OCI-LY1 (cell line): ENCODE data around the gene AFF1.
A peak's percentile ranks its signal among the peaks of the same experiment; 100 is the strongest.
"Not testable (repeated sequence)": the region's sequence is repeated elsewhere in the genome, so short reads cannot be mapped to it uniquely, and the experiment has no call there.

Experiments used
- H2AFZ ChIP-seq: fragments of 200-600 bp; sonication (generic), shearing (Covaris generic); 2 replicates; pipeline ENCODE4 v1.6.0; 2014; ENCODE audit warnings: antibody characterized with exemption, mild to moderate bottlenecking, low read length
- H3F3A ChIP-seq: fragments of 200-600 bp; sonication (generic), shearing (Covaris generic); 2 replicates; pipeline ENCODE4 v1.6.0; 2014; ENCODE audit warnings: mild to moderate bottlenecking, antibody characterized with exemption, low read length, moderate library complexity; ENCODE audit not compliant: insufficient read depth
- H3K27ac ChIP-seq: fragments of 200-600 bp; sonication (generic); 2 replicates; pipeline ENCODE4 v1.5.1; 2014; ENCODE audit warnings: low read length, mixed run types, mild to moderate bottlenecking, low read depth; ENCODE audit not compliant: poor library complexity, severe bottlenecking
- H3K27me3 ChIP-seq: fragments of 200-600 bp; sonication (generic); 2 replicates; pipeline ENCODE4 v1.6.0; 2014; ENCODE audit warnings: antibody characterized with exemption, mild to moderate bottlenecking, low read length, moderate library complexity; ENCODE audit not compliant: insufficient read depth
- H3K36me3 ChIP-seq: fragments of 200-600 bp; sonication (generic); 2 replicates; pipeline ENCODE4 v1.6.1; 2014; ENCODE audit warnings: mild to moderate bottlenecking, antibody characterized with exemption, low read length, moderate library complexity, mixed read lengths; ENCODE audit not compliant: insufficient read depth
- H3K4me1 ChIP-seq: fragments of 200-600 bp; sonication (generic); 2 replicates; pipeline ENCODE4 v1.5.1; 2014; ENCODE audit warnings: mild to moderate bottlenecking, low read length, moderate library complexity; ENCODE audit not compliant: insufficient read depth, severe bottlenecking
- H3K4me2 ChIP-seq: fragments of 200-600 bp; sonication (generic), shearing (Covaris generic); 2 replicates; pipeline ENCODE4 v1.6.1; 2014; ENCODE audit warnings: low read length
- H3K4me3 ChIP-seq: fragments of 200-600 bp; sonication (generic); 2 replicates; pipeline ENCODE4 v1.5.1; 2014; ENCODE audit warnings: low read length, low read depth, mild to moderate bottlenecking, mixed read lengths; ENCODE audit not compliant: poor library complexity, severe bottlenecking
- H3K79me2 ChIP-seq: fragments of 200-600 bp; shearing (Covaris generic); 2 replicates; pipeline ENCODE4 v1.6.1; 2016; ENCODE audit warnings: mixed run types, low read length, mixed read lengths; ENCODE audit not compliant: insufficient read depth
- H3K9ac ChIP-seq: fragments of 200-600 bp; sonication (generic), shearing (Covaris generic); 2 replicates; pipeline ENCODE4 v1.6.1; 2014; ENCODE audit warnings: mild to moderate bottlenecking, low read length, mixed read lengths
- H3K9me2 ChIP-seq: fragments of 200-600 bp; sonication (generic), shearing (Covaris generic); 2 replicates; pipeline ENCODE4 v1.6.1; 2014; ENCODE audit warnings: low read depth, mild to moderate bottlenecking, low read length, mixed read lengths
- H3K9me3 ChIP-seq: fragments of 200-600 bp; shearing (Covaris generic); 2 replicates; pipeline ENCODE4 v1.6.1; 2014; ENCODE audit warnings: low read length, mixed read lengths
- H4K20me1 ChIP-seq: fragments of 200-600 bp; sonication (generic), shearing (Covaris generic); 2 replicates; pipeline ENCODE4 v1.6.0; 2016; ENCODE audit warnings: mild to moderate bottlenecking, low read length; ENCODE audit not compliant: insufficient read depth
- EZH2 ChIP-seq: fragments of 200-600 bp; sonication (generic), shearing (Covaris generic); IDR thresholded peaks from 2 replicates; pipeline ENCODE4 v1.8.0; 2017; ENCODE audit warnings: borderline replicate concordance, mixed run types, mild to moderate bottlenecking, antibody characterized with exemption, low read length, moderate library complexity, mixed read lengths
- TF ChIP-seq, protein P1 (sequence below): fragments of 200-600 bp; sonication (generic), shearing (Covaris generic); IDR thresholded peaks from 2 replicates; pipeline ENCODE4 v1.5.1; 2017; ENCODE audit warnings: mild to moderate bottlenecking, antibody characterized with exemption, low read length, moderate library complexity, mixed read lengths

AFF1 gene

DNA sequence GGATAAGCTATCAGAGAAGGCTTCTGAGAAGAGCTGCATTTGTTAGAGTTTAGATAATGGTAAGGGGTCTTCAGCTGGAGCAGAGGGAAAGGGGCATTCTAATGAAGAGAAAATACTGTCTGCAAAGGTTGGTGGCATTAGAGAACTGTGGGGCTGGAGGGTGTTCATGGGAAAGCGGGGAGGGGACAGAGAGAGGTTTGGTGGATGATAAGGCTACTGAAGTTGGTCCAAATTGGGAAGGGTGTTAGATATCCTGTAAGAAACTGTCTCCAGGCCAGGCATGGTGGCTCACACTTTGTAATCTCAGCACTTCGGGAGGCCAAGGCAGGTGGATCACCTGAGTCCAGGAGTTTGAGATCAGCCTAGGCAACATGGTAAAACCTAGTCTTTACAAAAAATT lies 59.9 kb downstream of the AFF1 start:
- TF ChIP-seq EZH2: no peak
- TF ChIP-seq, protein P1, sequence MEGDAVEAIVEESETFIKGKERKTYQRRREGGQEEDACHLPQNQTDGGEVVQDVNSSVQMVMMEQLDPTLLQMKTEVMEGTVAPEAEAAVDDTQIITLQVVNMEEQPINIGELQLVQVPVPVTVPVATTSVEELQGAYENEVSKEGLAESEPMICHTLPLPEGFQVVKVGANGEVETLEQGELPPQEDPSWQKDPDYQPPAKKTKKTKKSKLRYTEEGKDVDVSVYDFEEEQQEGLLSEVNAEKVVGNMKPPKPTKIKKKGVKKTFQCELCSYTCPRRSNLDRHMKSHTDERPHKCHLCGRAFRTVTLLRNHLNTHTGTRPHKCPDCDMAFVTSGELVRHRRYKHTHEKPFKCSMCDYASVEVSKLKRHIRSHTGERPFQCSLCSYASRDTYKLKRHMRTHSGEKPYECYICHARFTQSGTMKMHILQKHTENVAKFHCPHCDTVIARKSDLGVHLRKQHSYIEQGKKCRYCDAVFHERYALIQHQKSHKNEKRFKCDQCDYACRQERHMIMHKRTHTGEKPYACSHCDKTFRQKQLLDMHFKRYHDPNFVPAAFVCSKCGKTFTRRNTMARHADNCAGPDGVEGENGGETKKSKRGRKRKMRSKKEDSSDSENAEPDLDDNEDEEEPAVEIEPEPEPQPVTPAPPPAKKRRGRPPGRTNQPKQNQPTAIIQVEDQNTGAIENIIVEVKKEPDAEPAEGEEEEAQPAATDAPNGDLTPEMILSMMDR: no peak
- Histone ChIP-seq H3K4me1 (peaks cover 17% of the 10 kb centered on the region), H2AFZ (no peak overlapping the region), H3K9me3 (no peaks in the 10 kb centered on the region), H3K4me2 (no peak overlapping the region), H3K4me3 (no peak overlapping the region), H3F3A (no peaks in the 10 kb centered on the region), H3K27me3 (no peaks in the 10 kb centered on the region), H3K79me2 (no peaks in the 10 kb centered on the region), H3K36me3 (no peaks in the 10 kb centered on the region), H3K9ac (no peak overlapping the region), H3K9me2 (no peaks in the 10 kb centered on the region), H4K20me1 (no peaks in the 10 kb centered on the region), H3K27ac (peak overlapping the region; percentile 7)

DNA sequence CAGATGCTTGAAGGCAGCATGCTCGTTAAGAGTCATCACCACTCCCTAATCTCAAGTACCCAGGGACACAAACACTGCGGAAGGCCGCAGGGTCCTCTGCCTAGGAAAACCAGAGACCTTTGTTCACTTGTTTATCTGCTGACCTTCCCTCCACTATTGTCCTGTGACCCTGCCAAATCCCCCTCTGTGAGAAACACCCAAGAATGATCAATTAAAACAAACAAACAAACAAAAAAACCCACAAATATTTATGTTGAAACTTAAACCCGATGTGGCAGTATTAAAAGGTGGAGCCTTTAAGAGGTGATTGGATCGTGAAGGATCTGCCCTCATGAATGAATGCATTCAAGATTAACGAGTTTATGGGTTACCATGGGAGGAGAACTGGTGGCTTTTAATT lies 61.7 kb downstream of the AFF1 start:
- H4K20me1 ChIP-seq, H3F3A ChIP-seq, H3K27me3 ChIP-seq, H3K4me3 ChIP-seq, H3K27ac ChIP-seq, H3K36me3 ChIP-seq, H3K79me2 ChIP-seq, H3K9me2 ChIP-seq, H3K9ac ChIP-seq, H3K9me3 ChIP-seq, H3K4me2 ChIP-seq, H2AFZ ChIP-seq: not testable (repeated sequence)
- peaks cover 17% of the 10 kb centered on the region for H3K4me1 ChIP-seq

DNA sequence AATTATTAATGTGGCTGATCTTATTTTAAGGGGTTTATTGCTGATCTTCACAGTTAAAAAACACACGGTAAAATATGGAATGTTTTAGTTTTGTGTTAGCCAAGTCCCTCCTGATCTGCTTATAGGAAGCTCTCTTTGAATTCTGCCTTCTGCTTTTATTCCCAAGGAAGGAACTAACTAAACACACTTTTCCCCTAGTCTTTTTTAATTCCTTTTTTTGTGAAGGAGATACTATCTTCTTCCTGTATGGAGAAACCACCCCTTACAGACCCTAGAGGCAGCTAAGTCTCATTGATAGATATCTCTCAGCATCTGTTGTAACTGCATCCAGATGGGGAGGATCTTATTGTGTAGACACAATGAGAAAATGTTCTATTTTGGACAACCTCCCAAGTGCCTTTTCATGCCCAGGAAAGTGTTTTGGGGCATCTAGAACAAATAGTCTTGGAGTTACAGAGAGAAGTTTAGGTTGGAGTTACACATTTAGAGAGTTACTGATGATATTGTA lies 64.4 kb downstream of the AFF1 start:
- no peak overlapping the region for H3K4me2 ChIP-seq
- no peak overlapping the region for H2AFZ ChIP-seq
- no peaks in the 10 kb centered on the region for H3F3A ChIP-seq
- H3K27me3 ChIP-seq: no peaks in the 10 kb centered on the region
- no peaks in the 10 kb centered on the region for H3K79me2 ChIP-seq
- H4K20me1 ChIP-seq: no peaks in the 10 kb centered on the region
- no peak overlapping the region for H3K4me3 ChIP-seq
- TF ChIP-seq, protein P1: no peak
- TF ChIP-seq EZH2: no peak
- H3K27ac ChIP-seq: no peak overlapping the region
- no peaks in the 10 kb centered on the region for H3K36me3 ChIP-seq
- H3K9me3 ChIP-seq: no peaks in the 10 kb centered on the region
- H3K9ac ChIP-seq: no peak overlapping the region
- peaks cover 17% of the 10 kb centered on the region for H3K4me1 ChIP-seq
- H3K9me2 ChIP-seq: no peaks in the 10 kb centered on the region

DNA sequence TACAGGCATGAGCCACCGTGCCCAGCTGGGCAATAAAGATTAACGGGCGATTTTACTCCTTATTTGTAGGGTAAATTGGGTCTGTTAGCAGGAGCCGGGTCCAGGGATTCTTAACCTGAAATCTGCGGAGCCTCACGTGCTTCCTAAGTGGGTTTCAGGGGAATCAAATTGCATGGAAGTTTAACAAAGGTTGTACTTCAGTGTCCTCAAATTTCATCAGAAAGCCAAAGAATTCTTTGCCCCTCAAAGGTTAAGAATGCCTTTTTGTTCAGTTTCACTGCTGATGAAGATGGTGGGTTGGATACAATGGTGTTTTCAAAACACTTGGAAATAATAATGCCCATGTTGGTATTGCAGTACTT lies 67.9 kb downstream of the AFF1 start:
- no peak overlapping the region for H3K4me3 ChIP-seq
- no peaks in the 10 kb centered on the region for H4K20me1 ChIP-seq
- no peaks in the 10 kb centered on the region for H3F3A ChIP-seq
- H3K9me2 ChIP-seq: no peaks in the 10 kb centered on the region
- H3K27ac ChIP-seq: no peak overlapping the region
- no peak overlapping the region for H3K9ac ChIP-seq
- H2AFZ ChIP-seq: no peak overlapping the region
- peaks cover 32% of the 10 kb centered on the region for H3K4me1 ChIP-seq
- no peaks in the 10 kb centered on the region for H3K79me2 ChIP-seq
- no peaks in the 10 kb centered on the region for H3K9me3 ChIP-seq
- H3K4me2 ChIP-seq: no peak overlapping the region
- H3K27me3 ChIP-seq: no peaks in the 10 kb centered on the region
- H3K36me3 ChIP-seq: no peaks in the 10 kb centered on the region
- no peak for TF ChIP-seq EZH2
- TF ChIP-seq, protein P1: no peak
